Measurements from ENCODE around the gene HSF4.

The HSF4 gene

DNA sequence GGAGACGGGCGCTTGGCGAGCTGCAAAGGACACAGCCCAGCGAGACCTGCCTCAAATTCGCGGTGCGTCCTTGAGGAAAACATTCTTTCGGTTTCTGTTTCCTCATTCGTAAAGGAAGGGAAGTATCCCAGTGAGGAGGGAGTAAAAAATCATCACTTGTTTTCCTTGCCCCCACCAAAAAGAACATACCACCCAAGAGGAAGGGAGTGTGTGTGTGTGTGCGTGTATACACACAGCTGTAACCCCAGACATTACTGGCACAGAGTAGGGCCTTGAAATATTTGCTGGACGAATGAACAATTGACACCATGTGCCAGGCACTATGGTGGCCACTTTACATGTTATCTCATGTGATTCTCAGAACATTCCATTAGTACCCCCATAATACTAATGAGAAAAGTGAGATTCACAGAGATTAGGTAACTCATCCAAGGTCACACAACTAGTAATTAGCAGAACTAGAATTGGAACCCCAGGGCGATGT, 21.1 kb downstream of the HSF4 start:
- DNase-seq, result no peak

DNA sequence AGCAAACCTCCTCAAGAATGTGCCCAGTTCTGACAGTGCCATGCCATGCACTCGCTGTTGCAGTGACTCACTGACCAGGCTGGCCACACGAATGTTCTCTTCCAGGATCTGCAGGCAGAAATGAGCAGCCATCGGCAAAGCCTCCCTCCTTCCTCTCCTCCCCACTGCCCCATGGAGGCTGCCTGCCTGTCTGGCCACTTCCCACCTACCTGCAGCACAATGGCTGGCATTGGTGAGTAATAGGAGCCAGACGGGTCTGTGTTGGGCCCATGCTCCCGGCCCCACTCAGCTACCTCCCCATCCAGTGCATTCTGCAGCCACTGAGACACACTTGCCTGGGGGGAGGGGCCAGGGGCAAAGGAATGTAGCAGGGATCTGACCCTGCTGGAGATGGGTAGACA, 22.0 kb downstream of the HSF4 start:
- no peak for DNase-seq

DNA sequence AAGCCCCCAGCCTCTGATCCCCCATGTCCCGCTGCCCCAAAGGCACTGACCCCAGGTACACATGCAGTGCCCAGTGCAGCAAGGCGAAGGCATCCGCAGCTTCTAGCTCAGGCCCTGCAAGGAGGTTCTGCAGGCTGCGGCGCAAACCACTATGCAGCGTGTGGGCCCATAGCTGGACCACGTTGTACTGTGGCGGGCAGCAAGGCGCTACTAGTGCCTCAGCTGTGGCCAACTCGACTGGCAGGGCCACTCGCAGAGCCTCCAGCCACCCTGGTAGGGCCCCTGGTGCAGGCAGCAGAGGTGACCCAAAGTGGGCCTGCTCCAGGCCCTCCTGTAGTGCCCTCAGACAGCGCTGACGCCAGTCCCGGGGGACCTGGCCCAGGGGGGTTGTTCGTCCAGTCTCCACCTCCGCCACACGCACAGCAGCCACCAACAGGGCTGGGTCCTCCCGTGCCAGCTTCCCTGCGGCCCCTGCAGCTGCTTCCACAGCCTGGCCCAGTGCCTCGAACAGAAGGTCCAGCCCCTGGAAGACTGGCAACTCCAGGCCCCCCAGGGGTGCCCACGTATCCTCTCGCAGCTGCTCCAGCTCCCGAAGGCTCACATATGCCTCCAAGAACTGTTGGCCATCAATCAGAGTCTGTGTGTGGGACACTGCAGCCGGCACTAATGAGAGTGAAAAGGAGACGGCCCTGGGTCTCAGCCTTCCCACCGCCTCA, 22.8 kb downstream of the HSF4 start:
- DNase-seq, result no peak

DNA sequence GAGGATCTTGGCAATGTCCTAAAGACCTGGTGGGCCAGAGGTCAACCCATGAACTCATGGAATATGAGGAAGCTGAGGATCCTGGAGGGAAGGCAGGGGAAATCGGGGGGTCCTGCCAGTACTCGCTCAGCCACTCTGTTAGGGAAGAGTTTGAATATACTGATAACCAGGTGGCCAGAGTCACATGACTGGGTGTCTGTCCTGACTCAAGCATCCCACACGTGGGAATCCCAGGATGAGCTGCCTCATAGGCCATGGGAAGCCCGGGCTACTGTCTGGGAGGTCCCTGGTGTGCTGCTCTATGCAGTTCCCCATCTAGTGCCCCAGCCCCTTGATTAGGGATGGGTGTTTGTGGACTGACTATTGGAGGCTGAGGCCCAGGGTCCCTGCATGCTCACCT, 23.8 kb downstream of the HSF4 start:
- no peak for DNase-seq

DNA sequence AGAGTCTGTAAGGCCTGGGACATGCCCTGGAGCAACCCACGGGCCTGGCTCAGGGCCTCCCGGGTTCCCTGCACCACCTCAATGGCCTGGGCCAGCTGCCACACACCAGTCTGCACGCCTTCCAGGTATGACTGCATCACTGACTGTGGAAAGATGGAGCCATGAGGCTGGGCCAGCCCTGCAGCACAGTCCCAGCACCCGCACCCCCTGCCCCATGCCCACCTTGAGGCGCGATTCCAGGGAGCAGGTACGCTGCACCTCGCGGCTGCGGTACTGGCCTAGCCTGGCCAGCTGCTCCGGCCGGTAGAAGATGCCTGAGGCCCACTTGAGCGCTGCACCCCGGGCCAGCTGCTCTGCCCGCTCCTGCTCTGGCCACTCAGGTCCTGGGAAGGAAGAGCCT, 24.3 kb downstream of the HSF4 start:
- DNase-seq, result no peak

DNA sequence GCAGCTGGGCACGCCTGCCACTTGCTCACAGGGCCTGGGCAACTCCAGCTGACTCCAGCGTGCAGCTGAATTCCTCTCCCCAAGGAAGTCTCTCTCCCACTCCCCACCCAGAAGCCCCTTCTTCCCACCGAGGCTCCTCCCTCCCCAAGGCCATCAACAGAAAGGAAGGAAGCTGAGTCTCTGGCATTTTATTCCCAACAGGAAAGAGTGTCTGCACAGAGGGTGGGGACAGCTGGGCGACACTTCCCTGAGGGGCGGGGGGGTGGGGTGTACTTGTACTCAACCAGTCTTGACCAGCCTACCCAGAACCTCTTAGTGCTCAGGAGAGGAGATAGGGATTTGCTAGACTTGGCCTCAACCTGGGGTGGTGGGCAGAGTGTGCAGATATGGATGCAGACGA, 25.5 kb downstream of the HSF4 start, which contains the start of gene EXOC3L1:
Gene EXOC3L1 (minus strand): TSS at position 96 of the 400 bp plus-strand sequence. CDS start 460 bp downstream, outside the sequence.
- no peak for DNase-seq

DNA sequence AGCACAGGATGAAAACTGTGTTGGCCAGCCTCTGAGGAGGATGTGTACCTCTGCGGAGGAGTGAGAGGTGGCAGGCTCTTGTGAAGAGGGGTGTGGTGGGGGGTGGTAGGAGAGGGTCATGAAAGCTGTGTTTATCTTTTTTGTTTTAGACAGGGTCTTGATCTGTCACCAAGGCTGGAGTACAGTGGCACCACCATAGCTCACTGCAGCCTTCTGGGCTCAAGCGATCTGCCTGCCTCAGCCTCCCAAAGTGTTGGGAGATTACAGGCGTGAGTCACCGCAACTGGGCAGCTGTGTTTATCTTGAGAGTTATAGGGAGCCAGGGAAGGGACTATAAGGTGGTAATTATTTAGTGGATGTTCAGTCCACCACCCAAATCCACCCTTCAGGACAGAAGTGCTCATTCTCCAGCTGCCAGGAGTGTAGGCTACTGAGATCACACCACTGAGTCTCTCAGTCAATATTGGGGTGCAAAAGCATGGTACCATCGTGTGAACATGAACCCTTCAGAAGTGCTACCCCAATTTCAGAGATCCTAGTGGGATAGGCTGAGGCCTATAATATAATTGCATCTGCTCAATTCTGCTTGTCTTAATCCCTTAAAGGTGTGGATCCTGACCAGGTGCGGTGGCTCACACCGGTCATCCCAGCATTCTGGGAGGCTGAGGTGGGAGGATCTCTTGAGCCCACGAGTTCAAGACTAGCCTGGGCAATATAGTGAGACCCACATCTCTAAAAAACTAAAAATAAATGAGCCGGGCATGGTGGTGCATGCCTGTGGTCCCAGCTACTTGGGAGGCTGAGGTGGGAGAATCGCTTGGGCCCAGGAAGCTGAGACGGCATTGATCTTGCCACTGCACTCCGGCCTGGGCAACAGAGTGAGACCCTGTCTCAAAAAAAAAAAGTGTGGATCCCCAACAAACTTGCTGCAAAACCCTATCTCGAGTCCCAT, 26.2 kb downstream of the HSF4 start:
- DNase-seq, result no peak

DNA sequence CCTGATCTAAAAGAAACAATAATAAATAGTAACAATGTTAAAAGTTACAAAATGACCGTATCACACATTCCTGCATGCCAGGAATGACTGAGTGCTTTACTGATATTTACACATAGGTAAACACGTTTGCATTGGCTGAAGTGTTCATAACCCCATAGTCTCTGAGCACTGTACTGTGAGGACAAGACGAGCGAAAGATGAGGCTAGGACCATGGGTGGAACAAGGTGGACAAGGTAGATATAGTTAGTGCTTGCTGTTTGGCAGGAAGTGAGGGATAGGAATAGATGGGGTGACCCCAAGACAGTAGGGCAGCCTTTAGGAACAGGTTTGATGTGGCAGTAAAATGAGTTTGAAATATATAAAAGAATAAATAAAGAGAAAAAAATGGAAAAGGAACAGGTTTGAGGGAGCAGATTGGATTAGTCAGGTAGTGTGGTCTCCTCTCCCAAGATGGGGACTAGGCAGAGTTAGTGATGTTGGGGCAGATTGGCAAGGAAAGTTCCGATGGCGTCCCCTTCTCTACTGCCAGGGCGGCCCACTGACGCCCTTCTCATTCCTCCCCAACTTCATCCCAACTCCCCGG, 27.0 kb downstream of the HSF4 start:
- DNase-seq, result no peak

DNA sequence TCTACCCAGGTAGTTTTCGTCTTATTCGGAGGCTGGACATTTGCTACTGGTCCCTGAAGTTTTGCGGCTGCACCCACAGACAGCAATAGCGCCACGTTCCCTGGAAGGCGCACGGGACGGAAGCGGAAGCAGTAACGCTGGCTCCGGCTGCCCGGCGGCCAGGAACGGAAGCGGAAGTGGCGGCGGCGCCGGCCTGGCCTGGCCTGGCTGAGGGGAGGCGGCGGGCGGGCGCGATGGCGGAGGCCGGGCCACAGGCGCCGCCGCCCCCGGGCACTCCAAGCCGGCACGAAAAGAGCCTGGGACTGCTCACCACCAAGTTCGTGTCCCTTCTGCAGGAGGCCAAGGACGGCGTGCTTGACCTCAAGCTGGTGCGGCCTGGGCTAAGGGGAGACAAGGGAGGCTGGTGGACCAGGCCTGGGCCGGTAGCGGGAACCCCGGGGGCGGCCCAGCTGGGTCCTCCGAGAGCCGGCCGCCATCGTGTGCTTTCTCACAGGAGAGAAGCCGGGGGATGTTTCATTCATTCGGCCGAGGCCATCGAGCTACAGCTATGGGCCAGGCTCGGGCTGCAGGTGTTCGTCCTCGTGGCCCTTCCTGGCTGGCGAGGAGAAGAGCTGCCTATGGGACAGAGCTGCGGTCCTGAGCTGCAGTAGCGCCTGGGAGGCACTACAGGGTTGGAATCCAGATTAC, 27.6 kb downstream of the HSF4 start, which contains the start of gene E2F4:
Gene E2F4 (plus strand): TSS at position 161 of the 687 bp plus-strand sequence. CDS start 73 bp downstream, at position 234.
- DNase-seq, result peak; percentile 89 to 91

DNA sequence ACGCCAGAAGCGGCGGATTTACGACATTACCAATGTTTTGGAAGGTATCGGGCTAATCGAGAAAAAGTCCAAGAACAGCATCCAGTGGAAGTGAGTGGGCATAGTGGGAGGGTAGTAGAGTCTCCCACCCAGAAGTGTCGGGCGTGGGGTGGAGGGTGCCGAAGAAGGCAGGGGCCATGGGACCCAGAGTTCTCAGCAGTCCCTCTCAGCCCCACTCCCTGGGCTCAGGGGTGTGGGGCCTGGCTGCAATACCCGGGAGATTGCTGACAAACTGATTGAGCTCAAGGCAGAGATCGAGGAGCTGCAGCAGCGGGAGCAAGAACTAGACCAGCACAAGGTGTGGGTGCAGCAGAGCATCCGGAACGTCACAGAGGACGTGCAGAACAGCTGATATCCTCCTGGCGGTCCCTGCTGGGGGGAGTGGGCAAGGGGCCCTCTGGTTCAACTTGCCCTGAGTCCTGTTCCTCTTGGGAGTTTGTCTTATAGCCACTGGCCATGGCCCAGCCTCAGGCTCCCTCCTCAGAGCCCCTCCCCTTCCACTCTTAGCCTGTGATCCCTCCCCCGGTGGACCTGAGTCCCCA, 28.3 kb downstream of the HSF4 start:
- DNase-seq, result no peak

DNA sequence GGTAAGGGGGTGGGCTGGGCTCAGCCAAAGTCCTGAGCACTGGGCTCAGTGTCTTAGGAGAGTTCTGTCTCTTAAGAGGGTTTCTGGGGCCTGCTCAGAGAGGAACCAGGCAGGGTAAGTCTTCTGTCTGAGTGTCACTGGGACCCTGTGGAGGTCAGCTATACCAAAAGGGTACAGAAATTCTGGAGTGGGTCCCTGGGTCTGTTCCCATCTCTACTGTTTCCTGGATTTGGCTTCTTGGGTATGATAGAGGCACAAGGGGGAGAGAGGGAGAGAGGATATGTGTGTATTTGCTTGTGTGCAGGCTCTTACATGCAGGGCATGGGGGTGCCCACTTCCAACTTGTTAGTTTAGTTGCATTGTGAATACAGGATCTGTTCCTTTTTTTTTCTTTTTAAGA, 29.0 kb downstream of the HSF4 start:
- DNase-seq, result no peak

DNA sequence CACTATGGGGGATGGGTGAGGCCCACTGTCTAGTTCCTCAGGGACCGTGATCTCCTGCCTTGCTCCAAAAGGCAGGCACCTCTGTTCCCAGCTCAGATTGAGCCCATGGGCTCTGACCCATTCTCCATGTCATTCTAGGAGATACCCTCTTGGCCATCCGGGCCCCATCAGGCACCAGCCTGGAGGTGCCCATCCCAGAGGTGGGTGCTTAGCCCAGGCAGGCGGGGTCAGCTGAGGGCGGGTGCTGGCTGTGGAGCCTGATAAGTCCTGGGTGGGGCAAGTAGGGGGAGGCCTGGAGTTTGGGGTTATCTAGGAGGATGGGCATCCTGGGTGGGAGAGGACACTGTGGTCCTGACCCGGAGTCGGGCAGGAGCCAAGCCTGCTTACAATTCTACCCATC, 29.7 kb downstream of the HSF4 start:
- no peak for DNase-seq

DNA sequence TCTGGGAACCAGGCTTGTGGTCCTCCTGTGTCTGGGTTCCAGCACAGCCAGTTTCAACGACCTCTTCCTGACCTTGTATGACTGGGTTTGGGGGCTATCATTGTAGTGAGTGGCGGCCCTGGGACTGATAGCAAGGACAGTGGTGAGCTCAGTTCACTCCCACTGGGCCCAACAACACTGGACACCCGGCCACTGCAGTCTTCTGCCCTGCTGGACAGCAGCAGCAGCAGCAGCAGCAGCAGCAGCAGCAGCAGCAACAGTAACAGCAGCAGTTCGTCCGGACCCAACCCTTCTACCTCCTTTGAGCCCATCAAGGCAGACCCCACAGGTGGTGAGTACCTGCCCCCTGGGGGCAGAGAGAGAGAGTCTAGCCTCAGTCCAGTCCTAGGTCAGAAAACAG, 31.1 kb downstream of the HSF4 start:
- DNase-seq, result no peak

DNA sequence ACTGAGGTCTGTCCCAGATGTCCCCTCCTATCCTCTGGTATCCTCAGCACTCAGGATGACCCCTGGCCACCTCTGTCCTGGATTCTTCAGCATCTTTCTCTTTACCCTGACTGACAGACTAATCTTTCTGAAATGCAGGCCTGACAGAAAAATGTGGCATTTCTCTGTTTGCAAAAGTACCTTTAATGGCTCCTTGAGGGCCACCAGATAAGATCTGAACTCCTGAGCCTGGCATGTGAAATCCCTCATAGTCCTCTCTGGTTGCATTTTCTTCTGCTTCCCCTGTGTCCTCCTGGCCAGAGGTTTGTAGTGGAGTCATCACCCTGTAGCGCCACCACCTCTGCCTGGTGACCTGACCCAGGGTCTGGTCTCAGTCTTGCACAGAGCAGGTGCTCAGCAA, 32.3 kb downstream of the HSF4 start:
- DNase-seq, result no peak

DNA sequence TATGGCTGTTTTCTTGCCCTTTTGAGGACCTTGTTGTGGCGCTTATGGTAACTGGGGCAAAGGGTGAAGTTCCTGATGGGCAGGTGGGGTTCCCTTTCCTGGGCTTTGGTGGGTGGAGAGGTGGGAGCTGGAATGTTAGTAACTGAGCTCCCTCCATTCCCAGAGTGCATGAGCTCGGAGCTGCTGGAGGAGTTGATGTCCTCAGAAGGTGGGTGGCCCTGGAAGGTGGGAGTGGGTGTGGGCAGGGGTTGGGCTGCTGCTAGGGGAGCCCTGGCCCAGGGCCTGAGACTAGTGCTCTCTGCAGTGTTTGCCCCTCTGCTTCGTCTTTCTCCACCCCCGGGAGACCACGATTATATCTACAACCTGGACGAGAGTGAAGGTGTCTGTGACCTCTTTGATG, 33.2 kb downstream of the HSF4 start:
- no peak for DNase-seq

DNA sequence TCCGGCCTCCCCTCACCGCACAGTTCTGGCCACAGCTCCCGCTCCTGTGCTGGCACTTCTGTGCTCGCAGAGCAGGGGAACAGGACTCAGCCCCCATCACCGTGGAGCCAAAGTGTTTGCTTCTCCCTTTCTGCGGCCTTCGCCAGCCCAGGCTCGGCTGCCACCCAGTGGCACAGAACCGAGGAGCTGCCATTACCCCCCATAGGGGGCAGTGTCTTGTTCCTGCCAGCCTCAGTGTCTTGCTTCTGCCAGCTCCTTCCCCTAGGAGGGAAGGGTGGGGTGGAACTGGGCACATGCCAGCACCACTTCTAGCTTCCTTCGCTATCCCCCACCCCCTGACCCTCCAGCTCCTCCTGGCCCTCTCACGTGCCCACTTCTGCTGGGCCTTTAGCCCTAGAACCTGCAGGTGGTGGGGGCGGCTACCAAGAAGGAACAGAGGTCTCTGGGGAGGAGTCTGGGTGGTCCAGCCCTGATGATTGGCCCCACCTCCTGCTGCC, 33.7 kb downstream of the HSF4 start:
- peak in 1 of 2 experiments; percentile 39 for DNase-seq

DNA sequence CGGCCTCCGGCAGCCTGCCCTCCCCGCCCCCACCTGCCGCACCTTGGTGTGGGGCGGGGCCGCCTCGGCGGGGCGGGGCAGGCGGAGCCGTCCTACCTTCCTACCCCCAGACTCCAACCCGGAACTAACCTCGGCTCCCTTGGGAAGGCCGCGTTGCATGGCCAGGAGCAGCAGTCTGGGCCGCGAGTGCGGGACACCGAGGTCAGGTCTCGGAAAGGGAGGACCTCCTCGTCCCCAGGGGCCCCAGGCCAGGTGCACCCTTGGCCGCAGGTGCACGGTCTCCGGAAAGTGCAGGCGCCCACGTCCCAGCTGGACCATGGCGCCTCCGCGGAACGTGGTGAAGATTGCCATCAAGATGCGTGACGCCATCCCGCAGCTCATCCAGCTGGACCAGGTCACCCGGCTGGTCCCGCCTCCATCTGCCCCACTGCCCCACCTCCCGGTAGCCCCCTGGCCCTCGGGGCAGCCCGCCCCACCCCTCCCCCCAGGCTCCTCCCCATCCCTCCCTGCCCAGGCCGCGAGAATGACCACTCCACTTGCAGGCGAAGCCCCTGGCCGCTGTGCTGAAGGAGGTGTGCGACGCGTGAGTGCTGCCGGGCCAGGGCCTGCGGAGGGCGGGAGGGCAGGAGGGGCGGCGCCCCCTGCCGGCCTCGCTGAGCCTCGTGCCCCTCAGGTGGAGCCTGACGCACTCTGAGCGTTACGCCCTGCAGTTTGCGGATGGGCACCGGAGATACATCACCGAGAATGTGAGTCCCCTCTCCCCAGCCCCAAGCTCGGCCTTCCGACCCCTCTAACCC, 34.7 kb downstream of the HSF4 start, which contains the start of gene ELMO3:
Gene ELMO3 (plus strand): TSS at position 121 of the 797 bp plus-strand sequence. CDS start 196 bp downstream, at position 317.
- no peak for DNase-seq

DNA sequence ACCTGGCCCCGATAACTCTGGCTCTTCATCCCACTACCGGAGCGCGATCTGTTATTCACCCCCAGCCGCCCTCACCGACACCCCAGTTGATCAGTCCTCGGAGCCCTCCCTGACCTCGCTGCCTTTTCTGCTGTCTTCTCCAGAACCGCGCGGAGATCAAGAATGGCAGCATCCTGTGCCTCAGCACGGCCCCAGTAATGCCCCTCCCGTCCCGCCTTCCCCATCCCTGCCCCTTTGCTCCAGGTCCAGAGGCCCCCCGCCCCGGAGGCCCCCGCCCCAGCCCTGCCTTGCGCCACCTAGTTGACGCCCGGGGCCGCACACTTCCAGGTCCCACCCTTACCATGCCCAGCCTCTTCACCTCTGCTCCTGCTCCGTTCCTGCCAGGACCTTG, 35.3 kb downstream of the HSF4 start:
- no peak for DNase-seq

DNA sequence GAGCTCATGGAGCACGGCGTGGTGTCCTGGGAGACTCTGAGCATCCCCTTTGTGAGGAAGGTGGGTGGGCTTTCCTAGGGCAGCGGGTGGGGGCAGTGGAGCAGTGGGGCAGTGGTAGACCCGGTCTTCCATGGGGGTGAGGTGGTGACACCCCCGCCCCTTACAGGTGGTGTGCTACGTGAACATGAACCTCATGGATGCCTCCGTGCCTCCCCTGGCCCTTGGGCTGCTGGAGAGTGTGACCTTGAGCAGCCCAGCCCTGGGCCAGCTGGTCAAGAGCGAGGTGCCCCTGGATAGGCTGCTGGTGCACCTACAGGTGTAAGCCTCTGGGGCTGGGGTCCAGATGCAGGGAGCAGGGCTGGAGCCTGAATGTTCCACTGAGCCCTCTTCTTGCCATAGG, 35.9 kb downstream of the HSF4 start:
- DNase-seq, result no peak

DNA sequence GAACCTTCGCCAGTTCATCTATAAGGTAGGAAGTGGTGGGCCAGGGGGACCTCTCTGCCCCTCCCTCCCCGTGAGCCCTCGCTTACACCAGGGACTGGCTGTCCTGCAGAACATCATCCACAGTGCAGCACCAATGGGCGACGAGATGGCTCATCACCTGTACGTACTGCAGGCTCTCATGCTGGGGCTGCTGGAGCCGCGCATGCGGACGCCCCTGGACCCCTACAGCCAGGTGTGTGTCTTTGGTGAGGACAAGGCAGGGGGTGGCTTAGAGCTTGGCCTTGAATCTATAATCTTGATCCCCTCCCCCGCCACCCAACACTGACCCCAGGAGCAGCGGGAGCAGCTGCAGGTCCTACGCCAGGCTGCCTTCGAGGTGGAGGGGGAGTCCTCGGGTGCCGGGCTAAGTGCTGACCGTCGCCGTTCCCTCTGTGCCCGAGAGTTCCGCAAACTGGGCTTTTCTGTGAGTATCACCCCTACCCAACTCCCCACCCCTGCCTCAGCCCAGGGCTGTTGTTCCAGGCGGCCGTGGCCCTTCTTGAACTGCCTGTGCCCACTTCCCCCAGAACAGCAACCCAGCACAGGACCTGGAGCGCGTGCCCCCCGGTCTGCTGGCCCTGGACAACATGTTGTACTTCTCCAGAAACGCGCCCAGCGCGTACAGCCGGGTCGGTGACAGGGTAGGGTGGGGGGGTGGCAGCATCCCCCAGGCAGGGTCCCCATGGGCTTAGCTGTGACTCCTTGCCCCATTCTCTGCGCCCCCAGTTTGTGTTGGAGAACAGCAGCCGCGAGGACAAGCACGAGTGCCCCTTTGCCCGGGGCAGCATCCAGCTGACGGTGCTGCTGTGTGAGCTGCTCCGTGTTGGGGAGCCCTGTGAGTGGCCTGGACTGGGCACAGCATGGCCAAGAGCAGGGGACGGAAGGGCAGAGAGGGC, 37.1 kb downstream of the HSF4 start:
- DNase-seq, result no peak
